WTC11 (cell line): ENCODE results near the gene RASGRF2. TPM values are rescaled to one million over a fixed set of nuclear protein-coding genes. Genes with fewer than 3 reads are reported as not detected.

Source experiments
- ATAC-seq: fragments of 200-7000 bp; cut with Tn5 transposase; 2 replicates; pipeline ENCODE4 v1.10.0; 2021; ENCODE audit warnings: mild to moderate bottlenecking, moderate library complexity
- CTCF ChIA-PET: fragments of 300-600 bp; sonication (Branson Sonifier 250); formaldehyde crosslinking; loops from one replicate; lab custom pipeline; 2021; ENCODE audit warnings: antibody characterized with exemption; lab: Charles Lee
- POLR2A ChIA-PET: fragments of 350-600 bp; sonication (Branson Sonifier 250); formaldehyde crosslinking; loops from one replicate; lab custom pipeline; 2021; ENCODE audit warnings: antibody characterized with exemption; lab: Charles Lee
- DNase-seq: peaks from one replicate; pipeline ENCODE4 v3.0.0; 2021; ENCODE audit warnings: low spot score
- H3K27ac Mint-ChIP-seq: 2 replicates; pipeline ENCODE4 v1.8.0; 2021; ENCODE audit warnings: mixed read lengths
- H3K27me3 Mint-ChIP-seq: 2 replicates; pipeline ENCODE4 v1.8.0; 2021; ENCODE audit warnings: low read depth, mild to moderate bottlenecking, moderate library complexity, mixed read lengths
- H3K36me3 Mint-ChIP-seq: 2 replicates; pipeline ENCODE4 v1.8.0; 2021; ENCODE audit warnings: mixed read lengths
- H3K4me1 Mint-ChIP-seq: 2 replicates; pipeline ENCODE4 v1.8.0; 2022; ENCODE audit warnings: mixed read lengths
- H3K4me3 Mint-ChIP-seq: 2 replicates; pipeline ENCODE4 v1.8.0; 2021; ENCODE audit warnings: mild to moderate bottlenecking, moderate library complexity, mixed read lengths
- H3K9me3 Mint-ChIP-seq: 2 replicates; pipeline ENCODE4 v1.8.0; 2021; ENCODE audit warnings: mixed read lengths
- ARID4B ChIP-seq: sonication (generic); formaldehyde crosslinking; IDR thresholded peaks from 2 replicates; pipeline ENCODE4 v1.8.0; 2023; ENCODE audit warnings: missing genetic modification reagents, mild to moderate bottlenecking, borderline replicate concordance
- E2F1 ChIP-seq: sonication (generic); formaldehyde crosslinking; IDR thresholded peaks from 2 replicates; pipeline ENCODE4 v1.8.0; 2022; ENCODE audit warnings: mild to moderate bottlenecking, missing genetic modification reagents
- ELF4 ChIP-seq: sonication (generic); formaldehyde crosslinking; IDR thresholded peaks from 2 replicates; pipeline ENCODE4 v1.8.1; 2022; ENCODE audit warnings: low read depth, mild to moderate bottlenecking, moderate library complexity, missing genetic modification reagents
- EMX1 ChIP-seq: fragments of 250-450 bp; sonication (Bioruptor Pico); IDR thresholded peaks from 2 replicates; pipeline ENCODE4 v1.8.0; 2021; ENCODE audit warnings: mild to moderate bottlenecking
- ETV6 ChIP-seq: sonication (generic); formaldehyde crosslinking; IDR thresholded peaks from 2 replicates; pipeline ENCODE4 v1.8.1; 2022; ENCODE audit warnings: mild to moderate bottlenecking, missing genetic modification reagents
- FOXJ3 ChIP-seq: sonication (generic); formaldehyde crosslinking; IDR thresholded peaks from 2 replicates; pipeline ENCODE4 v1.9.0; 2021; ENCODE audit warnings: missing genetic modification reagents, mild to moderate bottlenecking, borderline replicate concordance
- KAT7 ChIP-seq: sonication (generic); formaldehyde crosslinking; IDR thresholded peaks from 2 replicates; pipeline ENCODE4 v1.8.1; 2023; ENCODE audit warnings: missing genetic modification reagents, mild to moderate bottlenecking, borderline replicate concordance
- PRDM15 ChIP-seq: sonication (generic); formaldehyde crosslinking; IDR thresholded peaks from 2 replicates; pipeline ENCODE4 v1.8.0; 2022; ENCODE audit warnings: missing genetic modification reagents
- RORB ChIP-seq: fragments of 250-450 bp; sonication (Bioruptor Pico); IDR thresholded peaks from 2 replicates; pipeline ENCODE4 v1.9.0; 2021; ENCODE audit warnings: mild to moderate bottlenecking
- ZMAT4 ChIP-seq: fragments of 250-450 bp; sonication (Bioruptor Pico); IDR thresholded peaks from 2 replicates; pipeline ENCODE4 v1.9.0; 2021; ENCODE audit warnings: mild to moderate bottlenecking
- ZNF138 ChIP-seq: sonication (generic); formaldehyde crosslinking; conservative IDR thresholded peaks from 2 replicates; pipeline ENCODE4 v1.8.1; 2022; ENCODE audit warnings: mild to moderate bottlenecking, moderate library complexity, missing genetic modification reagents
- ZNF396 ChIP-seq: fragments of 250-450 bp; sonication (Bioruptor Pico); IDR thresholded peaks from 2 replicates; pipeline ENCODE4 v1.8.0; 2021; ENCODE audit warnings: mild to moderate bottlenecking, moderate library complexity, borderline replicate concordance
- total RNA-seq: library from RNA; stranded (reverse); gene quantifications from 3 replicates; pipeline ENCODE4 v1.2.3, GENCODE V29; 2021
- TF ChIP-seq, protein P1 (sequence below): sonication (generic); formaldehyde crosslinking; IDR thresholded peaks from 2 replicates; pipeline ENCODE4 v1.8.0; 2022; ENCODE audit warnings: mild to moderate bottlenecking, missing genetic modification reagents
- TF ChIP-seq, protein P2 (sequence below): fragments of 250-450 bp; sonication (Bioruptor Pico); IDR thresholded peaks from 2 replicates; pipeline ENCODE4 v1.9.0; 2021; ENCODE audit warnings: mild to moderate bottlenecking

RASGRF2 gene
- total RNA-seq, 1 experiment from 2014 or later: 17.6 TPM

- CTCF ChIA-PET: interaction anchor here (1.4 kb wide), 1 partner anchor 28 kb away, joined by 3 read pairs; no protein-coding TSS in a partner anchor
- no peak for DNase-seq
- no peak overlapping the region for H3K4me3 Mint-ChIP-seq
- TF ChIP-seq ZNF138 (no peak), E2F1 (CRISPR knock-in tag) (no peak), ZMAT4 (no peak), ELF4 (CRISPR knock-in tag) (no peak), RORB (no peak), FOXJ3 (CRISPR knock-in tag) (no peak), ETV6 (no peak), EMX1 (CRISPR knock-in tag) (no peak)
- TF ChIP-seq, protein P1, sequence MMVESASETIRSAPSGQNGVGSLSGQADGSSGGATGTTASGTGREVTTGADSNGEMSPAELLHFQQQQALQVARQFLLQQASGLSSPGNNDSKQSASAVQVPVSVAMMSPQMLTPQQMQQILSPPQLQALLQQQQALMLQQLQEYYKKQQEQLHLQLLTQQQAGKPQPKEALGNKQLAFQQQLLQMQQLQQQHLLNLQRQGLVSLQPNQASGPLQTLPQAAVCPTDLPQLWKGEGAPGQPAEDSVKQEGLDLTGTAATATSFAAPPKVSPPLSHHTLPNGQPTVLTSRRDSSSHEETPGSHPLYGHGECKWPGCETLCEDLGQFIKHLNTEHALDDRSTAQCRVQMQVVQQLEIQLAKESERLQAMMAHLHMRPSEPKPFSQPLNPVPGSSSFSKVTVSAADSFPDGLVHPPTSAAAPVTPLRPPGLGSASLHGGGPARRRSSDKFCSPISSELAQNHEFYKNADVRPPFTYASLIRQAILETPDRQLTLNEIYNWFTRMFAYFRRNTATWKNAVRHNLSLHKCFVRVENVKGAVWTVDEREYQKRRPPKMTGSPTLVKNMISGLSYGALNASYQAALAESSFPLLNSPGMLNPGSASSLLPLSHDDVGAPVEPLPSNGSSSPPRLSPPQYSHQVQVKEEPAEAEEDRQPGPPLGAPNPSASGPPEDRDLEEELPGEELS (CRISPR knock-in tag): no peak
- TF ChIP-seq, protein P2, sequence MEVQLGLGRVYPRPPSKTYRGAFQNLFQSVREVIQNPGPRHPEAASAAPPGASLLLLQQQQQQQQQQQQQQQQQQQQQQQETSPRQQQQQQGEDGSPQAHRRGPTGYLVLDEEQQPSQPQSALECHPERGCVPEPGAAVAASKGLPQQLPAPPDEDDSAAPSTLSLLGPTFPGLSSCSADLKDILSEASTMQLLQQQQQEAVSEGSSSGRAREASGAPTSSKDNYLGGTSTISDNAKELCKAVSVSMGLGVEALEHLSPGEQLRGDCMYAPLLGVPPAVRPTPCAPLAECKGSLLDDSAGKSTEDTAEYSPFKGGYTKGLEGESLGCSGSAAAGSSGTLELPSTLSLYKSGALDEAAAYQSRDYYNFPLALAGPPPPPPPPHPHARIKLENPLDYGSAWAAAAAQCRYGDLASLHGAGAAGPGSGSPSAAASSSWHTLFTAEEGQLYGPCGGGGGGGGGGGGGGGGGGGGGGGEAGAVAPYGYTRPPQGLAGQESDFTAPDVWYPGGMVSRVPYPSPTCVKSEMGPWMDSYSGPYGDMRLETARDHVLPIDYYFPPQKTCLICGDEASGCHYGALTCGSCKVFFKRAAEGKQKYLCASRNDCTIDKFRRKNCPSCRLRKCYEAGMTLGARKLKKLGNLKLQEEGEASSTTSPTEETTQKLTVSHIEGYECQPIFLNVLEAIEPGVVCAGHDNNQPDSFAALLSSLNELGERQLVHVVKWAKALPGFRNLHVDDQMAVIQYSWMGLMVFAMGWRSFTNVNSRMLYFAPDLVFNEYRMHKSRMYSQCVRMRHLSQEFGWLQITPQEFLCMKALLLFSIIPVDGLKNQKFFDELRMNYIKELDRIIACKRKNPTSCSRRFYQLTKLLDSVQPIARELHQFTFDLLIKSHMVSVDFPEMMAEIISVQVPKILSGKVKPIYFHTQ: no peak
- TF ChIP-seq, all 79 proteins: peak for 0
- POLR2A ChIA-PET: no interaction called here
- Mint-ChIP-seq H3K27me3 (no peaks in the 10 kb centered on the region), H3K4me1 (peaks cover 10% of the 10 kb centered on the region), H3K9me3 (peaks cover 7% of the 10 kb centered on the region), H3K27ac (no peak overlapping the region), H3K36me3 (no peaks in the 10 kb centered on the region)
- no peak for ATAC-seq
Measured at GRCh38 chr5:81136557-81136956, 176.4 kb downstream of the RASGRF2 start.

- no peak overlapping the region for H3K4me3 Mint-ChIP-seq
- ATAC-seq (no peak), DNase-seq (no peak)
- H3K27ac Mint-ChIP-seq: no peak overlapping the region
- H3K36me3 Mint-ChIP-seq: no peaks in the 10 kb centered on the region
- H3K27me3 Mint-ChIP-seq: no peaks in the 10 kb centered on the region
- H3K4me1 Mint-ChIP-seq: no peaks in the 10 kb centered on the region
- CTCF ChIA-PET: interaction anchor here (1.4 kb wide), 1 partner anchor 30 kb away, joined by 3 read pairs; no protein-coding TSS in a partner anchor
- peaks cover 7% of the 10 kb centered on the region for H3K9me3 Mint-ChIP-seq
- POLR2A ChIA-PET: no interaction called here
- no peak for TF ChIP-seq ARID4B
- TF ChIP-seq FOXJ3 (CRISPR knock-in tag): no peak
- TF ChIP-seq PRDM15 (CRISPR knock-in tag): no peak
- no peak for TF ChIP-seq ZNF396 (CRISPR knock-in tag)
- TF ChIP-seq ETV6: no peak
- no peak for TF ChIP-seq EMX1 (CRISPR knock-in tag)
- TF ChIP-seq E2F1 (CRISPR knock-in tag): no peak
- TF ChIP-seq KAT7 (CRISPR knock-in tag): no peak
- TF ChIP-seq, protein P1 (CRISPR knock-in tag): no peak
Measured at GRCh38 chr5:81137833-81138232, 177.7 kb downstream of the RASGRF2 start.
